ENCODE measurements around the gene PRIMA1.

GRCh38 chr14:93744876-93745275 is 43.4 kb downstream of the PRIMA1 start:
- no peak for TF ChIP-seq FOXJ3 (CRISPR knock-in tag; IDR thresholded peaks at IDR 0.05)
- no peak for TF ChIP-seq ZNF253 (CRISPR knock-in tag; conservative IDR thresholded peaks at IDR 0.05)
- TF ChIP-seq EZH2 (IDR thresholded peaks at IDR 0.05; ENCODE audit: borderline replicate concordance, low read depth, low read length), result no peak
- no peak for TF ChIP-seq KAT7 (CRISPR knock-in tag; IDR thresholded peaks at IDR 0.05; ENCODE audit: borderline replicate concordance)
- TF ChIP-seq ZNF384 (IDR thresholded peaks at IDR 0.05; ENCODE audit: low read depth, low read length), result no peak
- no peak for TF ChIP-seq SNRNP70 (optimal IDR thresholded peaks at IDR 0.05; ENCODE audit: low read depth, low read length)
- no peak for TF ChIP-seq MTA1 (IDR thresholded peaks at IDR 0.05; ENCODE audit: borderline replicate concordance)
- no peak for TF ChIP-seq FOXK2 (conservative IDR thresholded peaks at IDR 0.05 in 1 of 2, IDR thresholded peaks at IDR 0.05 in 1 of 2; ENCODE audit: low read depth in 2 of 2)
- no peak for TF ChIP-seq BDP1 (IDR thresholded peaks at IDR 0.05; ENCODE audit: insufficient read depth, insufficient read length)
